ENCODE data around the gene OR8B12.
A peak's percentile ranks its signal among the peaks of the same experiment; 100 is the strongest.

Gene OR8B12, protein sequence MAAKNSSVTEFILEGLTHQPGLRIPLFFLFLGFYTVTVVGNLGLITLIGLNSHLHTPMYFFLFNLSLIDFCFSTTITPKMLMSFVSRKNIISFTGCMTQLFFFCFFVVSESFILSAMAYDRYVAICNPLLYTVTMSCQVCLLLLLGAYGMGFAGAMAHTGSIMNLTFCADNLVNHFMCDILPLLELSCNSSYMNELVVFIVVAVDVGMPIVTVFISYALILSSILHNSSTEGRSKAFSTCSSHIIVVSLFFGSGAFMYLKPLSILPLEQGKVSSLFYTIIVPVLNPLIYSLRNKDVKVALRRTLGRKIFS

DNA sequence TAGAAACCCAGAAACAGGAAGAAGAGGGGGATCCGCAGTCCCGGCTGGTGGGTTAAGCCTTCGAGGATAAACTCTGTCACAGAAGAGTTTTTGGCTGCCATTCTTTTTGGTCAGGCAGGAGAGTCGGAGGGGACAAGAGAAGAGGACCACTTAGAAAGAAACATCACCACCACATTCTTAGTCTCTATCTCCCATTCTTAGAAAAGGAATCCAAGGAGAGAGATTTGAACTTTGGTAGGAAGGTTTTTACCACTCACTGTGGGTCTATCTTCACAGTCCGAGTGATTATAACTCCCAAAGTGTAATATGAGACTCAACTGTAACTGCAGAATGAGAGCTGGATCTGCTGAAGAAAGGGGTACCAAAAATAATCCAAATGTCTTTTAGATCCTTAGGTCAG lies at the start of gene OR8B12:
Gene OR8B12 (minus strand): TSS at position 101 of the 400 bp plus-strand sequence. CDS start 0 bp downstream, at position 101.
- no peak for DNase-seq

DNA sequence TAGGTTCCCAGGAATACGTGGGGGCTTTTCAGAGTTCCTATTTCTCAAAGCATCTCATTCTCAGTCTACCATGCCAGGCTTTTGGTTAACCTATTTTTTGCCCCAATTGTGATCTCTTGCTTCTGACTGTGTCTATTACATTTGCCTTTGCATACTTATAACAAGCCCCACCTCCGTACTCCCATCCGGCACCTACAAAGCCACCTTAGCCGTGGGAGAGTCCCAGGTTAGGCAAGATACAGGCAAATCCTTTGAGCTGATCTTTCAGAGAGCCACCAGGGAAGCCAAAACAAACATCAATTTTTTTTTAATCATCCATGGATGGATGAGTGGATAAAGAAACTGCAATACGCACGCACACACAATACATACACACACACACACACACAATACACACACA lies 49.2 kb upstream of the OR8B12 start:
- no peak for DNase-seq

- DNase-seq: no peak
These were observed 48.0 kb upstream of the OR8B12 start for GRCh38 chr11:124591430-124591829.

DNA sequence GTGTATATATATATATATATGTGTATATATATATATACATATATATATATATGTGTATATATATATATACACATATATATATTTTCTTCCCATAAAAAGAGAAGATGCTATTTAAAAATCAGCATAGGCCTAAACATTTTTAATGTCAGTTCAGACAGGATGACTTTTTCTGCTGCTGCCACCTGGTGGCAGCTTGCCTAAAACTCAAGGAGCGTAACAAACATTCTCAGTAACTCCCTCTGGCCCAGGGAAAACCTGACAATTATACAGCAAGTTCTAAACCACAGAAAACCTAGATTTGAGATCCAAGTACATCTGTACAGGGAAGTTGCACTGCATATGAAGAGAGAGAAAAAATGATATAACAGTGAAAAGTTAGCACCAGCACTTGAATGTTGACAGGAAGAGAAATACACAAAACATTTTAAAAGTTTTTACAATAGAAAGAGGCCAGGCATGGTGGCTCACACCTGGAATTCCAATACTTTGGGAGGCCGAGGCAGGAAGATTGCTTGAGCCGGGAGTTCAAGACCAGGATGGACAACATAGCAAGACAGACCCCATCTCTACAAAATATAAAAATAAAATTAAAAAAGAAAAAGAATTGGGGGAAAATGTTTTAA lies 42.9 kb upstream of the OR8B12 start:
- peak in 23 of 56 donors; percentile 2 to 73 (median 18) for DNase-seq

- no peak for DNase-seq
These were observed 41.4 kb upstream of the OR8B12 start for GRCh38 chr11:124584681-124585372.

GRCh38 chr11:124583781-124584180 lies 40.3 kb upstream of the OR8B12 start:
- no peak for DNase-seq

GRCh38 chr11:124582565-124582964 lies 39.1 kb upstream of the OR8B12 start:
- no peak for DNase-seq

GRCh38 chr11:124581817-124582216 lies 38.4 kb upstream of the OR8B12 start:
- DNase-seq: no peak

DNA sequence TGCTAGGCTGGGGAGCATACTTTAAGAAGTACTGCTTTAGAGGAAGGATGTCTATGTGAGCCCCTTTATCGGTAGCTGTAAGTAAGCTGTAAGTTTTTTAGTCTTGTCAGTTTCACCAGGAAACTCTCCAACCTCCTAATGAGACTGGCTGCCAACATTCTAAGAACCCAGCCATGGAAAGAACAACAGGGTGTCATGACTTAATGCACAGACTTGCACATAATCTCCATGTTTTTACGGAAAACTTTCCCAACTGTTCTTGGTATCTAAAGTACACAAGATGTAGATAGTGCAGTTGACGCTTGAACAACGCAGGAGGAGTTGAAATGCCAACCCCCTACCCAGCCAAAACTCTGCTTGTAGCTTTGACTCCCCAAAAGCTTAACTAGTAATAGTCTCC lies 35.3 kb upstream of the OR8B12 start:
- DNase-seq: no peak

DNA sequence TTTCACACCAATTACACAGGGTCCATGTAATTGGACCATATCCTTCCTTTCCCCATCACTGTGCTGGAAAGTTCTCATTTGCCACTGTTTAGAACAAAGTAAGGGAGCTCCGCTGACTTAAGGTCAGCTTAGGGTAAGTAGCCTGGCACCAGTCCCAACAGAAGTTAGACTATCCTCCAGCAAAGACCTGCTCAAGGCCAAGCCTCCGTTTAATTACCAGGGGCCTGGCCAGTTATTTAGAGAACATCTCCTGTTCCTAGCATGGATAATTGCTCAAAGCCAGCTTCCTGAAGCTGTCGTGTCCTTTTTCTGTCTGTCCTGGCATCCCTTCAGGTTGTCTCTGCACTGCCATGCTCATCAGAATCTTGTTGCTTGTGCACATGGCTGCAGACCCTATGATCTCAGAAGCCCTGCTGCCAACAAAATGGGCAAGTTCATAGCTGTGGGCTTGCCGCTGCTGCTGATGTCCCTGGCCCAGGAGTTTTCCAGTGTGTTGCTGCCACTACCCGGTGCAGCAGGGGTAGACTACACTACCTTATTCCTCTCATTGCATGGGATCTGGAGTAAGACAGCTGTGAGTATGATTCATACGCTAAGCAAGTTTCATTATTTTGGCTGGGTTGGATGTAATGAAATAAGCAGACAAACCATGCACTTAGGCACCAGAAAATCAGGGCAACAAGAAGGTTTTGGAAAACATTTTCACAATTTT lies 34.4 kb upstream of the OR8B12 start:
- DNase-seq: no peak

- peak in 13 of 56 donors; percentile 2 to 46 (median 15) for DNase-seq
These were observed 26.7 kb upstream of the OR8B12 start for GRCh38 chr11:124570160-124570559.

- DNase-seq: no peak
These were observed 26.2 kb upstream of the OR8B12 start, which contains the start of gene OR8A1 for GRCh38 chr11:124569697-124570096. TSS of gene OR8A1 (plus strand) at chr11:124569997. CDS start at chr11:124570120, 123 bp downstream.

- DNase-seq: no peak
These were observed 13.4 kb upstream of the OR8B12 start for GRCh38 chr11:124556828-124557227.

- no peak for DNase-seq
These were observed 8.5 kb upstream of the OR8B12 start for GRCh38 chr11:124551987-124552386.

- no peak for DNase-seq
These were observed 7.7 kb upstream of the OR8B12 start for GRCh38 chr11:124551189-124551588.

DNA sequence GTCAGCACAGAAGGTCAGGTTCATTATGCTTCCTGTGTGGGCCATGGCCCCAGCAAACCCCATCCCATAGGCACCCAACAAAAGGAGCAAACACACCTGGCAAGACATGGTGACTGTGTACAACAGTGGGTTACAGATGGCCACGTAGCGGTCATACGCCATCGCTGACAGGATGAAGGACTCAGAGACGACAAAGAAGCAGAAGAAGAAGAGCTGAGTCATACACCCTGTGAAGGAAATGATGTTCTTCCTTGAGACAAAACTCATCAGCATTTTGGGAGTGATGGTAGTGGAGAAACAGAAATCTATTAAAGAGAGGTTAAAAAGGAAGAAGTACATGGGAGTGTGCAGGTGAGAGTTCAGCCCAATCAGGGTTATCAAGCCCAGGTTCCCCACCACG lies 309 bp downstream of the OR8B12 start:
- DNase-seq: no peak

GRCh38 chr11:124541204-124541603 lies 2.2 kb downstream of the OR8B12 start:
- peak in 7 of 56 donors; percentile 12 to 42 (median 26) for DNase-seq

GRCh38 chr11:124538019-124538418 lies 5.4 kb downstream of the OR8B12 start:
- DNase-seq: no peak

GRCh38 chr11:124536520-124536919 lies 6.9 kb downstream of the OR8B12 start:
- peak in 6 of 56 donors; percentile 5 to 22 (median 16) for DNase-seq

DNA sequence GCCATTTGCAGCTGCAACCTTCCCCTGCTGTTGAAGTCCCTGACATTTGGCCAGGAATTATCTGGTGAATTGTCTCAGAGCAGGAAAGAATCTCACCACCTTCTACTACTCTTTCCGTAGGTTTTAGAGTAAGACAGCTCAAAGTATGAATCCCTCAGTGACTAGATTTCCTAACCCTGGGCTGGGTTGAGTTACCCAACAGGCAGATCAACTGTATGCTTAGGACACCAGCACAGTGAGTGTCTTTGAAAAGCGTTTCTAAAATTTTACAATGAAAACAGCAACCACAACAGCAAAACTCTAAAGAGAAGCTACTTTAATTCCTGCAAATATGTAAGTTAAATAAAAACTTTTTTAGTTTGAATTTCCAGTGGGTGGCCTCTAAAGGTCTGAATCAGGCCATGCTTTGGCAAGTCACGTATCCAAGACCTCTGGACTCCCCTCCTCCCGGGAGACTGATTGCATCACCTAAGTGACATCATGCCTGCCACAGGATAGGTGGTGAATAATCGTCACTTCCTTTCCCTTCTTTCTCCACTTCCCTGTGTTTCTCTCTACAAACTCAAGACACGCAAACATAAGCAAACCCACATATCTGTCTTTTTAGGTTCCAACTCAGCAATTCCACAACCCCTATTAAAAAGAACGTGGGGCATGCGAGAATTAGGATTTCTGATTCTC lies 7.8 kb downstream of the OR8B12 start:
- DNase-seq: no peak

- DNase-seq: no peak
These were observed 9.4 kb downstream of the OR8B12 start for GRCh38 chr11:124534051-124534450.

Measured in nucleus accumbens (tissue), 56 donors.